Measurements from ENCODE around the gene SVBP.

DNA sequence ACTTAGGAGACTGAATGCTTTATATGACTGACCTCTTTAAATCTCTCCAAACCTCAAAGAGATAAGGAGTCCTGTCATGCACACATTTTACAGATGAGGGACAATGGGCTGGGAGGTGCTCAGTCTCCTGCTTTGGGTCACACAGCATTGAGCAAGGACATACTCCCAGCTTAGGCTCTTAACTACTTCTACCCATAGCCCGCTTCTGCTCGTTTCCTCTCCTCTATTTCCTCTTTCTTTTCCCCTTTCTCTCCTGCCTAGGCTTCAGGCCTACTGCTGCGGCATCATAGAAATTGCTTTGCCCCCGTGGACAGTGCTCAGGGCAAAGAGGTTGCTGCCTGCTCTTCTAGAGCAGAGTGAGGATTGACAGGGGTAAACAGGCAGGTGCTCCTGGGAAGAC, 16.8 kb upstream of the SVBP start:
- TF ChIP-seq, protein P1, sequence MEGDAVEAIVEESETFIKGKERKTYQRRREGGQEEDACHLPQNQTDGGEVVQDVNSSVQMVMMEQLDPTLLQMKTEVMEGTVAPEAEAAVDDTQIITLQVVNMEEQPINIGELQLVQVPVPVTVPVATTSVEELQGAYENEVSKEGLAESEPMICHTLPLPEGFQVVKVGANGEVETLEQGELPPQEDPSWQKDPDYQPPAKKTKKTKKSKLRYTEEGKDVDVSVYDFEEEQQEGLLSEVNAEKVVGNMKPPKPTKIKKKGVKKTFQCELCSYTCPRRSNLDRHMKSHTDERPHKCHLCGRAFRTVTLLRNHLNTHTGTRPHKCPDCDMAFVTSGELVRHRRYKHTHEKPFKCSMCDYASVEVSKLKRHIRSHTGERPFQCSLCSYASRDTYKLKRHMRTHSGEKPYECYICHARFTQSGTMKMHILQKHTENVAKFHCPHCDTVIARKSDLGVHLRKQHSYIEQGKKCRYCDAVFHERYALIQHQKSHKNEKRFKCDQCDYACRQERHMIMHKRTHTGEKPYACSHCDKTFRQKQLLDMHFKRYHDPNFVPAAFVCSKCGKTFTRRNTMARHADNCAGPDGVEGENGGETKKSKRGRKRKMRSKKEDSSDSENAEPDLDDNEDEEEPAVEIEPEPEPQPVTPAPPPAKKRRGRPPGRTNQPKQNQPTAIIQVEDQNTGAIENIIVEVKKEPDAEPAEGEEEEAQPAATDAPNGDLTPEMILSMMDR (IDR thresholded peaks at IDR 0.05; ENCODE audit: insufficient read depth, low read length, poor library complexity, severe bottlenecking) = no peak
- no peak for TF ChIP-seq EZH2phosphoT487 (conservative IDR thresholded peaks at IDR 0.05; ENCODE audit: low read length)

Measured in SU-DHL-6 (cell line).